ENCODE results near the gene AFAP1L2.
"Not testable (repeated sequence)": the region's sequence is repeated elsewhere in the genome, so short reads cannot be mapped to it uniquely, and the experiment has no call there.

AFAP1L2 gene

DNA sequence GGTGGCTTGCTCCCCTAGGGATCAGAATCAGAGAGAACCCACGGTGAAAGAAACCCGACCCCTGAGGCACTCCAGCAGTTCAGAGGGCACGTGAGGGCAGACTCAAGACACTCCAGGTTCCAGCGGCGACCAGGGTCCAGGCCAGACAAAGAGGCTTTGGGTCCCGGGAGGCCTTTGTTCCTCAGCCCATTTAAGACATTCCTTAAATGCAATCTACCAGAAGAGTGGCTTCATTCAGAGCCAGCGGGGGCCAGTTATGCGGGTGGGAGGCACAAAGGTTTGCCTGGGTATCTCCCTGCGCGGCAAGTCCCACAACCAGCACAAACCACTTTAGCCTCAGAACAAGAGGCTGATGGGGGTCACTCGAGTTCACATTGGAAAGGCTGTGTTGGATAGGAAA is 53.6 kb downstream of the AFAP1L2 start:
- no peak for DNase-seq (ENCODE audit: low read depth, low spot score)
- in situ Hi-C loops (cut with HindIII; ENCODE audit: low sequenced_read_pairs), result no loop called here
- TF ChIP-seq, protein P1, sequence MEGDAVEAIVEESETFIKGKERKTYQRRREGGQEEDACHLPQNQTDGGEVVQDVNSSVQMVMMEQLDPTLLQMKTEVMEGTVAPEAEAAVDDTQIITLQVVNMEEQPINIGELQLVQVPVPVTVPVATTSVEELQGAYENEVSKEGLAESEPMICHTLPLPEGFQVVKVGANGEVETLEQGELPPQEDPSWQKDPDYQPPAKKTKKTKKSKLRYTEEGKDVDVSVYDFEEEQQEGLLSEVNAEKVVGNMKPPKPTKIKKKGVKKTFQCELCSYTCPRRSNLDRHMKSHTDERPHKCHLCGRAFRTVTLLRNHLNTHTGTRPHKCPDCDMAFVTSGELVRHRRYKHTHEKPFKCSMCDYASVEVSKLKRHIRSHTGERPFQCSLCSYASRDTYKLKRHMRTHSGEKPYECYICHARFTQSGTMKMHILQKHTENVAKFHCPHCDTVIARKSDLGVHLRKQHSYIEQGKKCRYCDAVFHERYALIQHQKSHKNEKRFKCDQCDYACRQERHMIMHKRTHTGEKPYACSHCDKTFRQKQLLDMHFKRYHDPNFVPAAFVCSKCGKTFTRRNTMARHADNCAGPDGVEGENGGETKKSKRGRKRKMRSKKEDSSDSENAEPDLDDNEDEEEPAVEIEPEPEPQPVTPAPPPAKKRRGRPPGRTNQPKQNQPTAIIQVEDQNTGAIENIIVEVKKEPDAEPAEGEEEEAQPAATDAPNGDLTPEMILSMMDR (IDR thresholded peaks at IDR 0.05; ENCODE audit: low read depth, low read length), result no peak
- H3K4me3 ChIP-seq (ENCODE audit: low read depth, low read length), result no peak overlapping the region

DNA sequence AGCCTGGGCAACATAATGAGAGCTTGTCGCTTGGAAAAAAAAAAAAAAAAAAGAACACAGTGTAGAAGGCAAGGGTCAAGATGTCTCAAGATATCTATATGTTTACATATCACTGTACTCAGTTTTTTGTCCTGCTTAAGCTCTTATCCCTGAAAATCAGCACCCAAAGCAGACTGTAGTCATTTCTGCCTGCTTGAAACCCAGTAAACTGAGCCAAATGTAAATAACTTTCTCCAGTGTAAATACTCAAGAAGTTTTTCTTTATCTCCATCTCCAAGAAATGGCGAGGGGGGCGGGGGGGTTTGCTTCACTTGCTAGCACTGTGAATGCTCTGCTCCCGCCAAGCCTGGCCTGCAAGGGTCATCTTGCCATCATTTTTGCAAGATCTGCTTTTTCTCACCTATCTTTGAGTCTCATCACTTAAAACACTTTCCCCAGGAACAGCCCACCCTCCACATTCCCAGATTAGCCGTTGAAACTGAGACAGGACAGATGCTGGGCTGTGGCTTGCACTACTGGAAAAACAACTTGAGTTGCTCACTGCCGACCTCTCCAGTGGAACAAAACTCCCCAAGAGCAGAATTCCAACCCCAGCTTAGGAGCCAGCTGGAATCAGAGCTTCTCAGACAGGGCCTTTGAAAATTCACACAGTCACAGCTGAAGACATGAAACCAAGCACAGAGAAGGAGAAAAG is 54.6 kb downstream of the AFAP1L2 start:
- H3K4me3 ChIP-seq (ENCODE audit: low read depth, low read length), result no peak overlapping the region
- TF ChIP-seq, protein P1 (IDR thresholded peaks at IDR 0.05; ENCODE audit: low read depth, low read length), result no peak
- in situ Hi-C loops (cut with HindIII; ENCODE audit: low sequenced_read_pairs), result no loop called here
- DNase-seq (ENCODE audit: low read depth, low spot score), result no peak

DNA sequence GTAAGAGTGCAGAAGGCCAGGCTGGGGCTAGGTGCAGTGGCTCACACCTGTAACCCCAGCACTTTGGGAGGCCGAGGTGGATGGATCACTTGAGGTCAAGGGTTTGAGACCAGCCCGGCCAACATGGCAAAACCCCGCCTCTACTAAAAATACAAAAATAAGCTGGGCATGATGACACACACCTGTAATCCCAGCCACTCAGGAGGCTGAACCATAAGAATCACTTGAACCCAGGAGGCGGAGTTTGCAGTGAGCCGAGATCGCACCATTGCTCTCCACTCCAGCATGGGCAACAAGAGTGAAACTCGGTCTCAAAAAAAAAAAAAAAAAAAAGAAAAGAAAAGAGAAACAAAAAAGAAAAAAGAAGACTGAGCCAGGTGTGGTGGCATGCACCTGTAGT is 55.2 kb downstream of the AFAP1L2 start:
- in situ Hi-C loops (cut with HindIII; ENCODE audit: low sequenced_read_pairs); DNase-seq (ENCODE audit: low read depth, low spot score); H3K4me3 ChIP-seq (ENCODE audit: low read depth, low read length): not testable (repeated sequence)

DNA sequence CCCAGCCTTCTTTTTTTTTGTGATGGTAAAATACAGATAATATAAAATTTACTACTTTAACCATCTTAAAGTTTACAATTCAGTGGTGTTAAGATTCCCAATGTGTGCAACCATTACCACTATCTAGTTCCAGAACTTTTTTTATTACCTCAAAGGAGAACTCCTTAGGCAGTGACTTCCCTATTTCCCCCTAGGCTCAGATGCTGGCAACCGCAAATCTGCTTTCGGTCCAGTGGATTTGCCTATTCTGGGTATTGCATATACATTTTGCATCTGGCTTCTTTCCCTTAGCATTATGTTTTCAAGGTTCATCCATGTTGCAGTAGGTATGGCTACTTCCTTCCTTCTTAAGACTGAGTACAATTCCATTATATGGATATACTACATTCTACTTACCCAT is 56.5 kb downstream of the AFAP1L2 start:
- TF ChIP-seq, protein P1 (IDR thresholded peaks at IDR 0.05; ENCODE audit: low read depth, low read length), result no peak
- in situ Hi-C loops (cut with HindIII; ENCODE audit: low sequenced_read_pairs), result no loop called here
- no peak for DNase-seq (ENCODE audit: low read depth, low spot score)
- H3K4me3 ChIP-seq (ENCODE audit: low read depth, low read length), result no peak overlapping the region

DNA sequence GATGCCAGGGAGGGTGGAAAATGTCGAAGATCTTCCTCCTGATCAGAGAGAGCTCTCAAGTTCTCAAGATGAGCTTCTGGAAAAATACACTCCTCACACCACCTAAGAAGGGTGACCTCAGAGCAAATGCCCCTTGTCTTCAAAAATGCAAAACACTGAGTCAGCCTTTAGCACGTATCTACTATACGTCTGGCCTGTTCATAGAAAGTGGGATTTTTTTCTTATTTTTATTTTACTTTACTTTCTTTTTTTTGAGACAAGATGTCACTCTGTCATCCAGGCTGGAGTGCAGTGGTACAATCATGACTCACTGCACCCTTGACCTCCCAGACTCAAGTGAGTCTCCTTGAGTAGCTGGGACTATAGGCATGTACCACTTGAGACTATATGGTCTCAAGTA is 57.1 kb downstream of the AFAP1L2 start:
- in situ Hi-C loops (cut with HindIII; ENCODE audit: low sequenced_read_pairs), result no loop called here
- H3K4me3 ChIP-seq (ENCODE audit: low read depth, low read length), result no peak overlapping the region
- TF ChIP-seq, protein P1 (IDR thresholded peaks at IDR 0.05; ENCODE audit: low read depth, low read length), result no peak
- peak; percentile 65 for DNase-seq (ENCODE audit: low read depth, low spot score)

DNA sequence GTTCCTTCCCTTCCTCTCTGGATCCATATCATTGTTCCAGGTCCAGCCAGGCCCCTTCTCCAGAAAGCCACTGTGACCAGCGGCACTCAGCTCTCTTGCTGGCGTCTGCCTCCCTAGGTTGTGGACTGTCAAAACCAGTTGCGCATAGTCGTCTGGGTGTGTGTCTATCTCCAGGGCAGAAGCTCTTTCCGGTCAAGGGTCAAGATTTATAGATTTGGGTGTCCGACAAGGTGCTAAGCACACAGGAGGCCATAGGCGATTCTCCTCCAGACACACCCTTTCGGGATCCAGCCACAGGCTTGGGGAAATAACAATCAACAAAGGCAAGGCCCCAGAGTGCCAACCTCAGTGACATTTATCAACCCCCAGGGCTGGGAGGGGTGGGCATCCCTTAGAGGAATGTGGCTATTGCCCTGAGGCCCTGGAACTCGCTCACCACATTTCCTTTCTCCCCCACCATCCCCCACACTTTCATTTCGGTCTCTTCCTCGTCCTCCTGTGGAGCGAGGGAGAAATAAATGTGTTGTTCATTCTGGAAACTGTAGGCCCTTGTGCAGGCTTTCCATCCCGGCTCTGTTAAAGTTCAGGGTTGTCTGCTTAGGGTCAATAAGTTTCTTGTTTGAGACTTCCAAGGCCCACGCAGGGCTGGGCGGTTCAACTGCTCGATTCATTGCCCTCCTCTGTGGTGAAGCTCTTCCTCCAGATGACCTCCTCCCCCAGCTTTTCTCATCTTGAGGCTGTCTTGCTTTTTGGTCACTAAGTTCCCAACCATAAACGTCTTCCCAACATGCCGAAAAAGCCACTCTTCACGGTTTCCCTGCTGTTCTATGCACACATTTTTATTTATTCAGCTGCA is 57.9 kb downstream of the AFAP1L2 start:
- no peak overlapping the region for H3K4me3 ChIP-seq (ENCODE audit: low read depth, low read length)
- DNase-seq (ENCODE audit: low read depth, low spot score), result peak; percentile 78
- in situ Hi-C loops (cut with HindIII; ENCODE audit: low sequenced_read_pairs), result no loop called here
- TF ChIP-seq, protein P1 (IDR thresholded peaks at IDR 0.05; ENCODE audit: low read depth, low read length), result no peak

DNA sequence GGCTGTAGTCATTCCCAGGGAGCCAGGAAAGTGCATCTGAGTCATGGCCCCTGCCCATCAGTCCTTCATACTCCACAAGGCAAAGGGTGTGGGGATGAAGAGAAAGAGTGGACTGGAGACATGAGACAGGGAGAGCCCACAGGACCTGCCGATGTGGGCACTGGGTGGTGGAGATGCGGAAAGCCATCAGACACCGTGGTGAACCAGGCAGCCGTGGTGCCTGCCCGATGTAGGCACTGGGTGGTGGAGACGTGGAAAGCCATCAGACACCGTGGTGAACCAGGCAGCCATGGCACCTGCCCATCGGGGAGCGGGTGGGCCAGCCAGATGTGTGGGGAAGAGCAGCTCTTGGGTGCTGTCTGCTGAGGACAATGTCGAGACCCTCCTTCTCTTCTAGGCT is 58.6 kb downstream of the AFAP1L2 start:
- in situ Hi-C loops (cut with HindIII; ENCODE audit: low sequenced_read_pairs), result no loop called here
- no peak for DNase-seq (ENCODE audit: low read depth, low spot score)
- TF ChIP-seq, protein P1 (IDR thresholded peaks at IDR 0.05; ENCODE audit: low read depth, low read length), result no peak
- no peak overlapping the region for H3K4me3 ChIP-seq (ENCODE audit: low read depth, low read length)

Measured in astrocyte of the spinal cord (primary cell).